IMR-90 (cell line): ENCODE data around the gene RPP21. TPM values are rescaled to one million over a fixed set of nuclear protein-coding genes. Genes with fewer than 3 reads are reported as not detected.

Source experiments
- ATAC-seq: fragments of 200-7000 bp; cut with Tn5 transposase; 2 replicates; pipeline ENCODE4 v1.9.1; 2020; ENCODE audit warnings: low read depth, mild to moderate bottlenecking, moderate library complexity
- BruUV-seq: library from RNA; stranded (reverse); fragments of 400-500 nt; replicated peaks from 2 replicates; lab custom pipeline; 2021; lab: Mats Ljungman, UMichigan
- CTCF ChIA-PET: fragments of 300-600 bp; formaldehyde crosslinking; extraction: SDS; loops from one replicate; lab custom pipeline; 2021; ENCODE audit warnings: antibody characterized with exemption; lab: Yijun Ruan, JAX
- POLR2A ChIA-PET: fragments of 300-600 bp; sonication (Branson Sonifier 250); formaldehyde crosslinking; loops from one replicate; lab custom pipeline; 2022; ENCODE audit warnings: antibody characterized with exemption; ENCODE audit not compliant: unreplicated experiment; lab: Charles Lee
- DNase-seq: peaks from one replicate; pipeline ENCODE4 v3.0.0; 2013
- H2AFZ ChIP-seq: replicated peaks from 2 replicates; pipeline ENCODE3; 2013; ENCODE audit warnings: low read length, mild to moderate bottlenecking; ENCODE audit not compliant: poor library complexity
- H2AK5ac ChIP-seq: 2 replicates; pipeline ENCODE4 v1.6.1; 2013; ENCODE audit warnings: low read depth, low read length, inconsistent platforms
- H2AK9ac ChIP-seq: replicated peaks from 2 replicates; pipeline ENCODE3; 2013; ENCODE audit warnings: mild to moderate bottlenecking, low read depth, low read length, moderate library complexity; ENCODE audit not compliant: poor library complexity
- H2BK120ac ChIP-seq: 2 replicates; pipeline ENCODE4 v1.6.1; 2013; ENCODE audit warnings: low read depth, low read length, inconsistent platforms
- H2BK15ac ChIP-seq: 3 replicates; pipeline ENCODE4 v1.6.1; 2013; ENCODE audit warnings: low read depth, low read length, inconsistent platforms
- H2BK20ac ChIP-seq: 2 replicates; pipeline ENCODE4 v1.6.1; 2013; ENCODE audit warnings: low read depth, mild to moderate bottlenecking, inconsistent platforms, low read length, moderate library complexity
- H2BK5ac ChIP-seq: 2 replicates; pipeline ENCODE4 v1.6.1; 2013; ENCODE audit warnings: mild to moderate bottlenecking, low read depth, low read length, inconsistent platforms; ENCODE audit not compliant: poor library complexity, severe bottlenecking
- H3K14ac ChIP-seq: replicated peaks from 2 replicates; pipeline ENCODE4 v1.6.1; 2013; ENCODE audit warnings: low read depth, low read length, inconsistent platforms
- H3K18ac ChIP-seq: 2 replicates; pipeline ENCODE4 v1.6.1; 2013; ENCODE audit warnings: low read depth, low read length, control low read depth
- H3K23ac ChIP-seq: 2 replicates; pipeline ENCODE4 v1.6.1; 2013; ENCODE audit warnings: low read depth, low read length, inconsistent platforms
- H3K27ac ChIP-seq: 2 replicates; pipeline ENCODE4 v1.5.1; 2013; ENCODE audit warnings: mild to moderate bottlenecking, control low read depth, low read length; ENCODE audit not compliant: insufficient read depth
- H3K27me3 ChIP-seq: 2 replicates; pipeline ENCODE4 v1.6.1; 2013; ENCODE audit warnings: low read length; ENCODE audit not compliant: control insufficient read depth, insufficient read depth
- H3K36me3 ChIP-seq: 2 replicates; pipeline ENCODE4 v1.6.1; 2013; ENCODE audit warnings: low read length, mixed read lengths; ENCODE audit not compliant: control insufficient read depth, insufficient read depth
- H3K4ac ChIP-seq: 2 replicates; pipeline ENCODE4 v1.6.1; 2013; ENCODE audit warnings: low read depth, low read length, inconsistent platforms
- H3K4me1 ChIP-seq: 2 replicates; pipeline ENCODE4 v1.6.1; 2013; ENCODE audit warnings: low read length, mixed read lengths; ENCODE audit not compliant: control insufficient read depth, insufficient read depth
- H3K4me2 ChIP-seq: 2 replicates; pipeline ENCODE4 v1.6.1; 2013; ENCODE audit warnings: low read depth, mild to moderate bottlenecking, control low read depth, low read length, moderate library complexity
- H3K4me3 ChIP-seq: 2 replicates; pipeline ENCODE4 v1.5.1; 2013; ENCODE audit warnings: low read depth, mild to moderate bottlenecking, control low read depth, low read length, moderate library complexity; ENCODE audit not compliant: insufficient read depth
- H3K56ac ChIP-seq: 2 replicates; pipeline ENCODE4 v1.6.1; 2013; ENCODE audit warnings: low read length, inconsistent platforms; ENCODE audit not compliant: insufficient read depth; ENCODE audit errors: extremely low read depth
- H3K79me1 ChIP-seq, 2 experiments: 2 replicates each; pipeline ENCODE4 v1.6.1; 2013; ENCODE audit warnings: low read length in 2 of 2, inconsistent platforms in 1 of 2, low read depth in 1 of 2
- H3K9ac ChIP-seq: 2 replicates; pipeline ENCODE4 v1.6.1; 2013; ENCODE audit warnings: low read depth, low read length, control low read depth
- H3K9me1 ChIP-seq: 2 replicates; pipeline ENCODE4 v1.6.1; 2013; ENCODE audit warnings: low read length, inconsistent platforms; ENCODE audit not compliant: insufficient read depth
- H3K9me3 ChIP-seq: 2 replicates; pipeline ENCODE4 v1.6.1; 2013; ENCODE audit warnings: low read length; ENCODE audit not compliant: control insufficient read depth, insufficient read depth
- H4K20me1 ChIP-seq: 2 replicates; pipeline ENCODE4 v1.6.1; 2013; ENCODE audit warnings: low read length, inconsistent platforms; ENCODE audit not compliant: insufficient read depth
- H4K5ac ChIP-seq: 2 replicates; pipeline ENCODE4 v1.6.1; 2013; ENCODE audit warnings: mild to moderate bottlenecking, low read depth, low read length, control low read depth
- H4K8ac ChIP-seq, 2 experiments: 2 replicates each; pipeline ENCODE4 v1.6.1; 2013; ENCODE audit warnings: low read depth in 2 of 2, low read length in 2 of 2, control low read depth in 1 of 2, inconsistent platforms in 1 of 2
- H4K91ac ChIP-seq: 2 replicates; pipeline ENCODE4 v1.6.1; 2013; ENCODE audit warnings: low read depth, low read length, inconsistent platforms; ENCODE audit not compliant: insufficient read depth
- BHLHE40 ChIP-seq: fragments of 150-350 bp; IDR thresholded peaks from 2 replicates; pipeline ENCODE4 v1.6.1; 2016; ENCODE audit warnings: mild to moderate bottlenecking, low read depth, low read length
- ELK1 ChIP-seq: fragments of 150-350 bp; IDR thresholded peaks from 2 replicates; pipeline ENCODE4 v1.6.1; 2016; ENCODE audit warnings: low read depth, mild to moderate bottlenecking, low read length, moderate library complexity, borderline replicate concordance
- MAZ ChIP-seq: IDR thresholded peaks from 2 replicates; pipeline ENCODE4 v1.6.1; 2012; ENCODE audit warnings: low read depth, mild to moderate bottlenecking, low read length, improper control_type of control experiment, moderate library complexity, borderline replicate concordance
- MXI1 ChIP-seq: IDR thresholded peaks from 2 replicates; pipeline ENCODE4 v1.6.1; 2012; ENCODE audit warnings: low read depth, mild to moderate bottlenecking, low read length, moderate library complexity, borderline replicate concordance
- NFE2L2 ChIP-seq: fragments of 150-350 bp; IDR thresholded peaks from 2 replicates; pipeline ENCODE4 v1.6.1; 2016; ENCODE audit warnings: low read depth, mild to moderate bottlenecking, low read length
- POLR2A ChIP-seq: IDR thresholded peaks from 2 replicates; pipeline ENCODE4 v1.6.1; 2012; ENCODE audit warnings: mild to moderate bottlenecking, low read depth, low read length
- RAD21 ChIP-seq: IDR thresholded peaks from 2 replicates; pipeline ENCODE4 v1.6.1; 2012; ENCODE audit warnings: low read length, improper control_type of control experiment
- USF2 ChIP-seq: fragments of 150-350 bp; IDR thresholded peaks from 2 replicates; pipeline ENCODE4 v1.6.1; 2017; ENCODE audit warnings: mild to moderate bottlenecking, antibody characterized with exemption, low read length, low read depth
- WGBS, 2 experiments: methylation state at CpG; one replicate each; pipeline versions ENCODE4 v1.1.5 to v1.1.7; 2013; ENCODE audit warnings: missing lambda C conversion rate in 2 of 2; ENCODE audit not compliant: insufficient read length in 1 of 2; ENCODE audit errors: extremely low coverage in 2 of 2; 5-methylcytosine and 5-hydroxymethylcytosine counted together
- dilution Hi-C: fragments of 300-500 bp; cut with HindIII; formaldehyde crosslinking; loops from one replicate; pipeline ENCODE4 v1.14.3; 2018; ENCODE audit warnings: low sequenced_read_pairs; ENCODE audit not compliant: unreplicated experiment
- in situ Hi-C: fragments of 300-500 bp; cut with MboI; formaldehyde crosslinking; loops from 3 replicates; pipeline ENCODE4 v1.14.3; 2019; ENCODE audit warnings: low sequenced_read_pairs, inconsistent platforms, mixed read lengths
- intact Hi-C: fragments of 100-400 bp; cut with micrococcal nuclease; formaldehyde crosslinking; loops from 2 replicates; pipeline ENCODE4 v1.10.0; 2022
- polyA plus RNA-seq, 3 experiments: library from polyadenylated mRNA; depleted of rRNA; stranded (reverse); fragments of >200 nt; gene quantifications; 2 replicates each; pipeline ENCODE4 v1.2.3, GENCODE V29; 2012; ENCODE audit warnings: low replicate concordance in 1 of 3
- total RNA-seq: library from RNA; depleted of rRNA; stranded (reverse); fragments of >200 nt; gene quantifications from 2 replicates; pipeline ENCODE4 v1.2.3, GENCODE V29; 2012

Gene RPP21
- total and polyA plus RNA-seq, 2 of the 4 experiments (the other 2 are of a cell fraction), result 28.9 to 79.1 TPM

GRCh38 chr6:30325873-30326525 is 19.0 kb upstream of the RPP21 start (continued):
- TF ChIP-seq BHLHE40 (peak; percentile 81; the same call in 1 of the 2 replicates), RAD21 (no peak)

- Histone ChIP-seq H3K4me1 (peaks cover 5% of the 10 kb centered on the region; the same call in 1 of the 2 replicates), H4K8ac (peak within 1 kb of the TSS; percentile 97 to 99), H3K18ac (peak within 1 kb of the TSS; percentile 80), H3K27me3 (no peaks in the 10 kb centered on the region), H3K9ac (peak within 1 kb of the TSS; percentile 92), H2BK15ac (peak within 1 kb of the TSS; percentile 88; the same call in 1 of the 3 replicates), H3K4me3 (peak within 1 kb of the TSS; percentile 96), H3K79me1 (peaks cover 16 to 33% of the 10 kb centered on the region in 2 experiments), H2AK5ac (peak within 1 kb of the TSS; percentile 89), H2BK20ac (0 out of 2 replicates have a peak within 1 kb of the TSS, but pooled peaks have one; percentile 61), H3K27ac (peak within 1 kb of the TSS; percentile 96), H3K9me1 (peaks cover 4% of the 10 kb centered on the region), H3K56ac (peak within 1 kb of the TSS; percentile 95), H4K20me1 (peaks cover 17% of the 10 kb centered on the region), H3K4me2 (peak within 1 kb of the TSS; percentile 86), H2BK5ac (peak within 1 kb of the TSS; percentile 88), H2BK120ac (peak within 1 kb of the TSS; percentile 87), H3K4ac (peak within 1 kb of the TSS; percentile 96), H3K9me3 (no peaks in the 10 kb centered on the region), H3K36me3 (peaks cover 13% of the 10 kb centered on the region; the same call in 1 of the 2 replicates), H3K23ac (peak within 1 kb of the TSS; percentile 79), H4K5ac (peak within 1 kb of the TSS; percentile 85), H3K14ac (peak within 1 kb of the TSS; percentile 96), H2AFZ (peak within 1 kb of the TSS; percentile 96), H4K91ac (peak within 1 kb of the TSS; percentile 98), H2AK9ac (peak within 1 kb of the TSS; percentile 94)
- in situ Hi-C loops, result no loop called here
- intact Hi-C loops, result loop anchor here (5.0 kb wide), 1 partner anchor 69 kb away; no protein-coding TSS in a partner anchor
- ChIA-PET CTCF (no interaction called here), POLR2A (interaction anchor here (1.1 kb wide), 1 partner anchor 13 kb away, joined by 3 read pairs; no protein-coding TSS in a partner anchor)
- TF ChIP-seq NFE2L2 (no peak), ELK1 (no peak), USF2 (no peak), MAZ (peak; percentile 93; the same call in 1 of the 2 replicates), MXI1 (peak; percentile 73; the same call in 1 of the 2 replicates), POLR2A (peak; percentile 83)
- peak; percentile 79 for ATAC-seq
- DNase-seq, result peak; percentile 84
- dilution Hi-C loops, result no loop called here
- 0% methylated on average over 19 of the region's 90 CpGs; no CpG with 5 or more reads in 1 of the 2 experiments for WGBS, 2 experiments
- no TSS peak for BruUV-seq
These were observed 18.3 kb upstream of the RPP21 start, which contains the start of gene TRIM39 for GRCh38 chr6:30326526-30327231. Gene TRIM39 (plus strand): TSS chr6:30326927. CDS start chr6:30329318, 2,391 bp downstream.
